ENCODE results near the gene ETFA. TPM values are rescaled to one million over a fixed set of nuclear protein-coding genes. Genes with fewer than 3 reads are reported as not detected.
A peak's percentile ranks its signal among the peaks of the same experiment; 100 is the strongest.

ETFA gene
- 100 to 1,000 TPM; 265 to 268 TPM for total RNA-seq
- long read RNA-seq, transcript ETFA-202 (11 exons, 1,346 nt), result minor isoform, 33 of 312 reads
- long read RNA-seq, transcript ETFA-203 (12 exons, 2,287 nt), result major isoform, 246 of 312 reads
- long read RNA-seq, partial matches to known transcripts, result 10 of 312 reads
- long read RNA-seq, other reads (novel, unspliced or antisense), result 20 of 312 reads

GRCh38 chr15:76311100-76311953 is at the start of gene ETFA:
TSS of gene ETFA (minus strand) at chr15:76311469. CDS start at chr15:76311388, 81 bp downstream.
- intact Hi-C loops (cut with DNase I), result no loop called here
- DNase-seq, result peak; percentile 99
- ATAC-seq, result peak; percentile 99 to 100

- intact Hi-C loops (cut with DNase I), result no loop called here
- no peak for DNase-seq
Measured at GRCh38 chr15:76360416-76360815, 49.1 kb upstream of the ETFA start.

GRCh38 chr15:76359152-76359551 is 47.9 kb upstream of the ETFA start:
- intact Hi-C loops (cut with DNase I), result no loop called here
- ATAC-seq, result no peak

More at GRCh38 chr15:76360416-76360815, 49.1 kb upstream of the ETFA start:
- ATAC-seq, result no peak

GRCh38 chr15:76358453-76358852 is 47.2 kb upstream of the ETFA start:
- DNase-seq (no peak), ATAC-seq (no peak)
- intact Hi-C loops (cut with DNase I), result no loop called here

More at GRCh38 chr15:76359152-76359551, 47.9 kb upstream of the ETFA start:
- DNase-seq, result no peak

- no peak for ATAC-seq
- no peak for DNase-seq
- intact Hi-C loops (cut with DNase I), result no loop called here
Measured at GRCh38 chr15:76354823-76355440, 43.7 kb upstream of the ETFA start.

- DNase-seq, result no peak
- ATAC-seq, result no peak
- intact Hi-C loops (cut with DNase I), result no loop called here
Measured at GRCh38 chr15:76353903-76354302, 42.6 kb upstream of the ETFA start.

- ATAC-seq (no peak), DNase-seq (no peak)
- intact Hi-C loops (cut with DNase I), result no loop called here
Measured at GRCh38 chr15:76353023-76353577, 41.8 kb upstream of the ETFA start.

GRCh38 chr15:76349301-76350070 is 38.2 kb upstream of the ETFA start:
- intact Hi-C loops (cut with DNase I), result no loop called here
- DNase-seq, result no peak
- ATAC-seq, result no peak

GRCh38 chr15:76347482-76348055 is 36.3 kb upstream of the ETFA start:
- ATAC-seq, result no peak
- intact Hi-C loops (cut with DNase I), result no loop called here
- no peak for DNase-seq

GRCh38 chr15:76346669-76347481 is 35.6 kb upstream of the ETFA start:
- intact Hi-C loops (cut with DNase I), result no loop called here
- DNase-seq (no peak), ATAC-seq (peak; percentile 25 to 50)

- ATAC-seq, result peak; percentile 6 to 23
- intact Hi-C loops (cut with DNase I), result no loop called here
- no peak for DNase-seq
Measured at GRCh38 chr15:76345880-76346668, 34.8 kb upstream of the ETFA start.

- ATAC-seq (no peak), DNase-seq (no peak)
- intact Hi-C loops (cut with DNase I), result no loop called here
Measured at GRCh38 chr15:76345583-76345879, 34.3 kb upstream of the ETFA start.

GRCh38 chr15:76344893-76345582 is 33.8 kb upstream of the ETFA start:
- intact Hi-C loops (cut with DNase I), result no loop called here
- no peak for DNase-seq
- ATAC-seq, result no peak

- no peak for DNase-seq
- ATAC-seq, result no peak
- intact Hi-C loops (cut with DNase I), result no loop called here
Measured at GRCh38 chr15:76343313-76343996, 32.2 kb upstream of the ETFA start.

GRCh38 chr15:76342382-76343201 is 31.3 kb upstream of the ETFA start:
- ATAC-seq (no peak), DNase-seq (no peak)
- intact Hi-C loops (cut with DNase I), result no loop called here

- intact Hi-C loops (cut with DNase I), result no loop called here
- ATAC-seq (no peak), DNase-seq (no peak)
Measured at GRCh38 chr15:76342058-76342381, 30.8 kb upstream of the ETFA start.

Measured in left cardiac atrium (tissue), 4 donors.